Measurements from ENCODE around the gene CREBL2. TPM values are rescaled to one million over a fixed set of nuclear protein-coding genes. Genes with fewer than 3 reads are reported as not detected.

CREBL2 gene
- total and polyA plus RNA-seq, 2 of the 13 experiments (the other 11 are each of a cell fraction or from before 2014, with no cell fraction given) = 6.9 to 8.4 TPM

GRCh38 chr12:12562585-12563261, 49.0 kb upstream of the CREBL2 start, which contains the start of gene DUSP16 (continued):
- TF ChIP-seq TCF7 (IDR thresholded peaks at IDR 0.05; ENCODE audit: low read depth) (no peak), ZNF225 (CRISPR knock-in tag; IDR thresholded peaks at IDR 0.05) (no peak), ZNF20 (CRISPR knock-in tag; IDR thresholded peaks at IDR 0.05) (no peak), ZNF639 (CRISPR knock-in tag; conservative IDR thresholded peaks at IDR 0.05) (no peak; the same call in 1 of the 2 replicates), ZNF512 (CRISPR knock-in tag; IDR thresholded peaks at IDR 0.05) (no peak), MTF2 (CRISPR knock-in tag; IDR thresholded peaks at IDR 0.05; ENCODE audit: borderline replicate concordance) (no peak), HNF4A (CRISPR knock-in tag; IDR thresholded peaks at IDR 0.05) (no peak), SIX1 (CRISPR knock-in tag; IDR thresholded peaks at IDR 0.05; ENCODE audit: borderline replicate concordance) (no peak), ZBTB46 (CRISPR knock-in tag; IDR thresholded peaks at IDR 0.05; ENCODE audit: borderline replicate concordance) (no peak), RCOR2 (CRISPR knock-in tag; IDR thresholded peaks at IDR 0.05) (no peak), HOMEZ (CRISPR knock-in tag; IDR thresholded peaks at IDR 0.05; ENCODE audit: low read depth) (no peak), ZNF574 (CRISPR knock-in tag; IDR thresholded peaks at IDR 0.05) (peak; percentile 68), ZBTB3 (CRISPR knock-in tag; IDR thresholded peaks at IDR 0.05; ENCODE audit: borderline replicate concordance, low read depth) (0 out of 2 replicates have a peak, but pooled peaks have one; percentile 39), CTCF (CRISPR knock-in tag; IDR thresholded peaks at IDR 0.05) (peak; percentile 47), ZNF678 (CRISPR knock-in tag; IDR thresholded peaks at IDR 0.05) (no peak), KLF6 (CRISPR knock-in tag; IDR thresholded peaks at IDR 0.05) (no peak), FOSL1 (CRISPR knock-in tag; IDR thresholded peaks at IDR 0.05; ENCODE audit: borderline replicate concordance) (no peak), SCMH1 (CRISPR knock-in tag; IDR thresholded peaks at IDR 0.05; ENCODE audit: borderline replicate concordance) (no peak)

Data from HepG2 (cell line).